ES-I3 (cell line): ENCODE measurements around the gene KIAA0513.

Experiments
- H3K36me3 ChIP-seq: 2 replicates; pipeline ENCODE4 v1.6.1; 2013; ENCODE audit warnings: mild to moderate bottlenecking, low read length, control low read depth, moderate library complexity; ENCODE audit not compliant: insufficient read depth
- H3K4me1 ChIP-seq: 2 replicates; pipeline ENCODE4 v1.6.1; 2013; ENCODE audit warnings: mild to moderate bottlenecking, control low read depth, low read length; ENCODE audit not compliant: insufficient read depth
- H3K9ac ChIP-seq: 2 replicates; pipeline ENCODE4 v1.6.1; 2013; ENCODE audit warnings: low read depth, mild to moderate bottlenecking, low read length, moderate library complexity
- H3K9me3 ChIP-seq: 2 replicates; pipeline ENCODE4 v1.6.1; 2013; ENCODE audit warnings: mild to moderate bottlenecking, low read length, moderate library complexity; ENCODE audit not compliant: control insufficient read depth, insufficient read depth

KIAA0513 gene

GRCh38 chr16:84999200-84999599 lies 28.4 kb upstream of the KIAA0513 start:
- Histone ChIP-seq H3K4me1 (peaks cover 30% of the 10 kb centered on the region), H3K9me3 (no peaks in the 10 kb centered on the region), H3K9ac (no peak overlapping the region), H3K36me3 (peaks cover 3% of the 10 kb centered on the region; the same call in 1 of the 2 replicates)

DNA sequence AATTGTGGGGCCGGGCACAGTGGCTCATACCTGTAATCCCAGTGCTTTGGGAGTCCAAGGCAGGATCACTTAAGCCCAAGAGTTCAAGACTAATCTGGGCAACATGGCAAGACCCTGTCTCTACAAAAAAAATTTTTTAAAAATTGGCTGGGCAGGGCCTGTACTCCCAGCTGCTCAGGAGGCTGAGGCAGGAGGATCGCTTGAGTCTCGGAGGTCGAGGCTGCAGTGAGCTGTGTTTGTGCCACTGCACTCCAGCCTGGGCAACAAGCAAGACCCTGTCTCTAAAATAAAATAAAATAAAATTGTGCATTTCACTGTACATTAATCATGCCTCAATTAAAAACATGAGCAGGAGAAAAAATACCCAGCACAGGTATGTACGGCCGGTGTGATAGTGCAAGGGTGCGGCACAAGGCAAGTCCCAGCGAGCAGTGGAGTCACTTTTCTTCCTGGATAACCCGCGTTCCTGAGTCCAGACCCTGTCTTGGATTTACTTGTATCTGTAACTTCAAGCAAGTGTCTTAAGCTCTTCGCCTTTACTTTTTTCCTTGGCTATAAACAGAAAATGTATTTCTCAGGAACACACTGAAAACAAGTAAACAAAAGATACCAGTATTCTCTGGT lies 27.6 kb upstream of the KIAA0513 start:
- H3K9ac ChIP-seq, result no peak overlapping the region
- peaks cover 1% of the 10 kb centered on the region; the same call in 1 of the 2 replicates for H3K36me3 ChIP-seq
- no peaks in the 10 kb centered on the region for H3K9me3 ChIP-seq
- peaks cover 31% of the 10 kb centered on the region for H3K4me1 ChIP-seq

- Histone ChIP-seq H3K4me1 (peaks cover 38% of the 10 kb centered on the region), H3K9me3 (no peaks in the 10 kb centered on the region), H3K9ac (no peak overlapping the region), H3K36me3 (no peaks in the 10 kb centered on the region)
These were observed 25.5 kb upstream of the KIAA0513 start for GRCh38 chr16:85002099-85002541.

DNA sequence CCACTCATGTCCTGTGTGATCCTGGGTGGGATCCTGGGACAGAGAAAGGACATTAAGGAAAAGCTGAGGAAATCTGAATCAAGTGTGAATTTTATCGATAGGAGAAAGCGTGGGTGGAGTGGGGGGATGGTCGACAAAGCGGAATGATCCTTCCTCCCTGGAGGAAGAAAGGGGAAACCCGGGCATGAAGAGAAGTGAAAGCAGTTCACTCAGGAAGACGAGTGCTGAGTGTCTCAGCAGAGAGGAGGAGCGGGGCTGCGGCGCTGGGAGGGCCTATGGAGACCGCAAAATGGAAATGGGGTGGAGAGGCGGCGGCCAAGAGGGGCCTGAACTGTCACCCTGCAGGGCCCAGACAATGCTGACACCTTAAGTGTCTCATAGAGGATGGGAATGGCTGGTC lies 25.0 kb upstream of the KIAA0513 start:
- H3K4me1 ChIP-seq, result peaks cover 38% of the 10 kb centered on the region
- no peaks in the 10 kb centered on the region for H3K9me3 ChIP-seq
- no peak overlapping the region for H3K9ac ChIP-seq
- no peaks in the 10 kb centered on the region for H3K36me3 ChIP-seq

GRCh38 chr16:85003076-85003475 lies 24.5 kb upstream of the KIAA0513 start:
- no peaks in the 10 kb centered on the region for H3K36me3 ChIP-seq
- H3K9me3 ChIP-seq, result no peaks in the 10 kb centered on the region
- no peak overlapping the region for H3K9ac ChIP-seq
- peaks cover 38% of the 10 kb centered on the region for H3K4me1 ChIP-seq

GRCh38 chr16:85003725-85004586 lies 23.6 kb upstream of the KIAA0513 start:
- peaks cover 38% of the 10 kb centered on the region for H3K4me1 ChIP-seq
- no peaks in the 10 kb centered on the region for H3K36me3 ChIP-seq
- no peaks in the 10 kb centered on the region for H3K9me3 ChIP-seq
- no peak overlapping the region for H3K9ac ChIP-seq

- no peaks in the 10 kb centered on the region for H3K9me3 ChIP-seq
- H3K36me3 ChIP-seq, result no peaks in the 10 kb centered on the region
- peaks cover 38% of the 10 kb centered on the region for H3K4me1 ChIP-seq
- H3K9ac ChIP-seq, result no peak overlapping the region
These were observed 22.9 kb upstream of the KIAA0513 start for GRCh38 chr16:85004587-85005205.

GRCh38 chr16:85005285-85006069 lies 22.1 kb upstream of the KIAA0513 start:
- Histone ChIP-seq H3K36me3 (no peaks in the 10 kb centered on the region), H3K9ac (no peak overlapping the region), H3K9me3 (no peaks in the 10 kb centered on the region), H3K4me1 (peaks cover 38% of the 10 kb centered on the region)

- H3K9ac ChIP-seq, result no peak overlapping the region
- H3K36me3 ChIP-seq, result no peaks in the 10 kb centered on the region
- H3K9me3 ChIP-seq, result no peaks in the 10 kb centered on the region
- peaks cover 38% of the 10 kb centered on the region for H3K4me1 ChIP-seq
These were observed 21.0 kb upstream of the KIAA0513 start for GRCh38 chr16:85006639-85007038.

- Histone ChIP-seq H3K9me3 (no peaks in the 10 kb centered on the region), H3K9ac (no peak overlapping the region), H3K4me1 (peaks cover 31% of the 10 kb centered on the region), H3K36me3 (no peaks in the 10 kb centered on the region)
These were observed 19.9 kb upstream of the KIAA0513 start for GRCh38 chr16:85007496-85008214.

- Histone ChIP-seq H3K36me3 (no peaks in the 10 kb centered on the region), H3K9ac (no peak overlapping the region), H3K9me3 (no peaks in the 10 kb centered on the region), H3K4me1 (peaks cover 25% of the 10 kb centered on the region)
These were observed 19.3 kb upstream of the KIAA0513 start for GRCh38 chr16:85008271-85008670.

DNA sequence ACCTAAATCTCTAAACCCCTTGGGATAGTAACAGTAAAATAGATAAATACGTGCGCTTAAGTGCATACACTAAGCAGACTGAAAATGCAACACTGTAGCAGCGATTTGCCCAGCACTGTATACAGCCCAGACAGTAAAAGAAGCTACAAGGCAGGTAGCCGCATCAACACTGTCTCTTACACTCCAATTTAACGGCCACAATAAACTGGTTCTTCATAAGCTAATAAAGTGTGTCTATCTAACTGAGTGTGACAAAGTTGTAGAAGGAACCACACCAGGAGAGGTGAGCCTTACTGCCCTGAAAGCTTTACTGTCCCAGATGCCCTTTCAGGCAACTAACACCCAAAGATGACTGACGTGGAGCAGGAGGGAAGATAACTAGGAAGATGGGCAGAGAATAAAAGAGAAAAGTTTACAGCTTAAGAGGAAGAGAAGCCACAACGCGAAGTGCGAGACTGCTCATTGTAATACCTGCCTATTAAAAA lies 17.1 kb upstream of the KIAA0513 start:
- H3K36me3 ChIP-seq, result no peaks in the 10 kb centered on the region
- peak overlapping the region; percentile 98 for H3K9ac ChIP-seq
- H3K4me1 ChIP-seq, result peaks cover 4% of the 10 kb centered on the region
- H3K9me3 ChIP-seq, result no peaks in the 10 kb centered on the region

- H3K4me1 ChIP-seq, result no peaks in the 10 kb centered on the region
- H3K36me3 ChIP-seq, result no peaks in the 10 kb centered on the region
These were observed 16.4 kb upstream of the KIAA0513 start, which contains the start of gene ZDHHC7 for GRCh38 chr16:85010931-85011845. TSS of gene ZDHHC7 (minus strand) at chr16:85011535. CDS start at chr16:84990618, 20,917 bp downstream.

More at GRCh38 chr16:85010931-85011845, 16.4 kb upstream of the KIAA0513 start, which contains the start of gene ZDHHC7:
- H3K9ac ChIP-seq, result peak within 1 kb of the TSS; percentile 98
- no peaks in the 10 kb centered on the region for H3K9me3 ChIP-seq
